Neural progenitor cell (in vitro differentiated cells): Measurements from ENCODE around the gene WDR64.

Source experiments
- EZH2 ChIP-seq: fragments of 200-600 bp; sonication (generic); IDR thresholded peaks from 2 replicates; pipeline ENCODE4 v1.6.1; 2017; ENCODE audit warnings: antibody characterized with exemption, mild to moderate bottlenecking, moderate library complexity
- TF ChIP-seq, protein P1 (sequence below): fragments of 200-600 bp; sonication (generic); IDR thresholded peaks from 2 replicates; pipeline ENCODE4 v1.5.1; 2017; ENCODE audit warnings: antibody characterized with exemption, mild to moderate bottlenecking

- TF ChIP-seq, protein P1, sequence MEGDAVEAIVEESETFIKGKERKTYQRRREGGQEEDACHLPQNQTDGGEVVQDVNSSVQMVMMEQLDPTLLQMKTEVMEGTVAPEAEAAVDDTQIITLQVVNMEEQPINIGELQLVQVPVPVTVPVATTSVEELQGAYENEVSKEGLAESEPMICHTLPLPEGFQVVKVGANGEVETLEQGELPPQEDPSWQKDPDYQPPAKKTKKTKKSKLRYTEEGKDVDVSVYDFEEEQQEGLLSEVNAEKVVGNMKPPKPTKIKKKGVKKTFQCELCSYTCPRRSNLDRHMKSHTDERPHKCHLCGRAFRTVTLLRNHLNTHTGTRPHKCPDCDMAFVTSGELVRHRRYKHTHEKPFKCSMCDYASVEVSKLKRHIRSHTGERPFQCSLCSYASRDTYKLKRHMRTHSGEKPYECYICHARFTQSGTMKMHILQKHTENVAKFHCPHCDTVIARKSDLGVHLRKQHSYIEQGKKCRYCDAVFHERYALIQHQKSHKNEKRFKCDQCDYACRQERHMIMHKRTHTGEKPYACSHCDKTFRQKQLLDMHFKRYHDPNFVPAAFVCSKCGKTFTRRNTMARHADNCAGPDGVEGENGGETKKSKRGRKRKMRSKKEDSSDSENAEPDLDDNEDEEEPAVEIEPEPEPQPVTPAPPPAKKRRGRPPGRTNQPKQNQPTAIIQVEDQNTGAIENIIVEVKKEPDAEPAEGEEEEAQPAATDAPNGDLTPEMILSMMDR: no peak
- TF ChIP-seq EZH2: no peak
Observed at GRCh38 chr1:241837901-241838300, 185.8 kb downstream of the WDR64 start.
